Stomach (tissue), 9 donors: ENCODE measurements around the gene SOCS3. TPM values are rescaled to one million over a fixed set of nuclear protein-coding genes. Genes with fewer than 3 reads are reported as not detected.
A peak's percentile ranks its signal among the peaks of the same experiment; 100 is the strongest.

Experiments
- DNase-seq, 2 donors: peaks; one replicate each; pipeline versions ENCODE4 v3.0.0 to v3.0.0-alpha.2; 2013 to 2019
- H3K27ac ChIP-seq, 5 donors: fragments of 200-600 bp in 4 of 5; sonication (generic) in 4 of 5; one replicate each; pipeline ENCODE4 v1.5.1; 2013 to 2019; ENCODE audit warnings: mild to moderate bottlenecking in 1 of 5, moderate library complexity in 1 of 5
- H3K27me3 ChIP-seq, 3 donors: fragments of 200-600 bp; sonication (generic); one replicate each; pipeline ENCODE4 v1.5.1; 2017 to 2019; ENCODE audit warnings: mixed run types in 1 of 3
- H3K36me3 ChIP-seq, 4 donors: fragments of 200-600 bp; sonication (generic); 1 replicate in 3 of 4; 2 replicates in 1 of 4; pipeline ENCODE4 v1.5.1; 2016 to 2019
- H3K4me1 ChIP-seq, 4 donors: fragments of 200-600 bp; sonication (generic); one replicate each; pipeline ENCODE4 v1.5.1; 2016 to 2019
- H3K4me3 ChIP-seq, 4 donors: fragments of 200-600 bp; sonication (generic) in 3 of 4; one replicate each; pipeline ENCODE4 v1.5.1; 2016 to 2019; ENCODE audit warnings: mild to moderate bottlenecking in 1 of 4
- H3K9me3 ChIP-seq, 4 donors: fragments of 200-600 bp; sonication (generic); one replicate each; pipeline ENCODE4 v1.5.1; 2016 to 2019
- EP300 ChIP-seq: sonication (generic); formaldehyde crosslinking; IDR thresholded peaks from one replicate; pipeline ENCODE4 v1.6.1; 2017; ENCODE audit warnings: antibody characterized with exemption
- POLR2A ChIP-seq, 4 donors: fragments of 450-650 bp; IDR thresholded peaks; one replicate each; pipeline ENCODE4 v1.6.1; 2016; ENCODE audit warnings: antibody characterized with exemption in 4 of 4, control low read depth in 2 of 4, mild to moderate bottlenecking in 1 of 4, moderate library complexity in 1 of 4
- POLR2AphosphoS5 ChIP-seq, 3 donors: sonication (generic); formaldehyde crosslinking; IDR thresholded peaks; one replicate each; pipeline ENCODE4 v1.6.1; 2016; ENCODE audit warnings: antibody characterized with exemption in 3 of 3
- WGBS, 5 donors: extraction: QIAGEN DNeasy Blood & Tissue Kit in 3 of 5; methylation state at CpG; one replicate each; pipeline versions ENCODE4 v1.1.5 to v1.1.7; 2013 to 2018; 5-methylcytosine and 5-hydroxymethylcytosine counted together
- intact Hi-C: fragments of 100-400 bp; cut with DNase I; formaldehyde crosslinking; loops from one replicate; pipeline ENCODE4 v1.15.1; 2023; ENCODE audit warnings: low total_unique reads
- polyA plus RNA-seq, 3 donors: library from polyadenylated mRNA; stranded (reverse); fragments of 200-250 nt; gene quantifications; one replicate each; pipeline ENCODE4 v1.2.3, GENCODE V29; 2013
- total RNA-seq, 5 donors: library from RNA; depleted of rRNA; stranded (reverse); fragments of >200 nt; gene quantifications; one replicate each; pipeline versions ENCODE4 v1.1.0 to v1.2.3, GENCODE V29; 2014 to 2016
- TF ChIP-seq, protein P1 (sequence below), 7 experiments: fragments of 450-650 bp in 4 of 7; fragments of 200-600 bp in 3 of 7; sonication (generic) in 3 of 7; IDR thresholded peaks; one replicate each; pipeline ENCODE4 v1.5.1; 2016 to 2019; ENCODE audit warnings: antibody characterized with exemption in 7 of 7, control low read depth in 2 of 7, mild to moderate bottlenecking in 1 of 7
- donor health status: healthy with polysubstance abuse.
- donor health status: Bipolar disorder and iron deficiency.
- donor health status: healthy.

The SOCS3 gene
- total and polyA plus RNA-seq, 8 donors: 18.7 to 62.9 (median 50.1) TPM

- peaks cover 5 to 42% (median 29%) of the 10 kb centered on the region in 4 donors for H3K36me3 ChIP-seq
- intact Hi-C loops: no loop called here
- H3K9me3 ChIP-seq: no peaks in the 10 kb centered on the region
- no peaks in the 10 kb centered on the region for H3K27me3 ChIP-seq
- 93 to 97% (median 95%) methylated on average over 11 of the region's 11 CpGs for WGBS, 5 donors
- no peak overlapping the region for H3K4me3 ChIP-seq
- peaks cover 30 to 78% (median 51%) of the 10 kb centered on the region in 4 donors for H3K4me1 ChIP-seq
- peak overlapping the region in 4 of 5 donors; percentile 13 to 95 (median 56) for H3K27ac ChIP-seq
- TF ChIP-seq, protein P1, sequence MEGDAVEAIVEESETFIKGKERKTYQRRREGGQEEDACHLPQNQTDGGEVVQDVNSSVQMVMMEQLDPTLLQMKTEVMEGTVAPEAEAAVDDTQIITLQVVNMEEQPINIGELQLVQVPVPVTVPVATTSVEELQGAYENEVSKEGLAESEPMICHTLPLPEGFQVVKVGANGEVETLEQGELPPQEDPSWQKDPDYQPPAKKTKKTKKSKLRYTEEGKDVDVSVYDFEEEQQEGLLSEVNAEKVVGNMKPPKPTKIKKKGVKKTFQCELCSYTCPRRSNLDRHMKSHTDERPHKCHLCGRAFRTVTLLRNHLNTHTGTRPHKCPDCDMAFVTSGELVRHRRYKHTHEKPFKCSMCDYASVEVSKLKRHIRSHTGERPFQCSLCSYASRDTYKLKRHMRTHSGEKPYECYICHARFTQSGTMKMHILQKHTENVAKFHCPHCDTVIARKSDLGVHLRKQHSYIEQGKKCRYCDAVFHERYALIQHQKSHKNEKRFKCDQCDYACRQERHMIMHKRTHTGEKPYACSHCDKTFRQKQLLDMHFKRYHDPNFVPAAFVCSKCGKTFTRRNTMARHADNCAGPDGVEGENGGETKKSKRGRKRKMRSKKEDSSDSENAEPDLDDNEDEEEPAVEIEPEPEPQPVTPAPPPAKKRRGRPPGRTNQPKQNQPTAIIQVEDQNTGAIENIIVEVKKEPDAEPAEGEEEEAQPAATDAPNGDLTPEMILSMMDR (IDR thresholded peaks at IDR 0.05): no peak
- no peak for TF ChIP-seq EP300
- no peak for TF ChIP-seq POLR2A (IDR thresholded peaks at IDR 0.05)
- TF ChIP-seq POLR2AphosphoS5 (IDR thresholded peaks at IDR 0.05): no peak
- DNase-seq: no peak
Measured at GRCh38 chr17:78391051-78391431, 31.2 kb upstream of the SOCS3 start.

DNA sequence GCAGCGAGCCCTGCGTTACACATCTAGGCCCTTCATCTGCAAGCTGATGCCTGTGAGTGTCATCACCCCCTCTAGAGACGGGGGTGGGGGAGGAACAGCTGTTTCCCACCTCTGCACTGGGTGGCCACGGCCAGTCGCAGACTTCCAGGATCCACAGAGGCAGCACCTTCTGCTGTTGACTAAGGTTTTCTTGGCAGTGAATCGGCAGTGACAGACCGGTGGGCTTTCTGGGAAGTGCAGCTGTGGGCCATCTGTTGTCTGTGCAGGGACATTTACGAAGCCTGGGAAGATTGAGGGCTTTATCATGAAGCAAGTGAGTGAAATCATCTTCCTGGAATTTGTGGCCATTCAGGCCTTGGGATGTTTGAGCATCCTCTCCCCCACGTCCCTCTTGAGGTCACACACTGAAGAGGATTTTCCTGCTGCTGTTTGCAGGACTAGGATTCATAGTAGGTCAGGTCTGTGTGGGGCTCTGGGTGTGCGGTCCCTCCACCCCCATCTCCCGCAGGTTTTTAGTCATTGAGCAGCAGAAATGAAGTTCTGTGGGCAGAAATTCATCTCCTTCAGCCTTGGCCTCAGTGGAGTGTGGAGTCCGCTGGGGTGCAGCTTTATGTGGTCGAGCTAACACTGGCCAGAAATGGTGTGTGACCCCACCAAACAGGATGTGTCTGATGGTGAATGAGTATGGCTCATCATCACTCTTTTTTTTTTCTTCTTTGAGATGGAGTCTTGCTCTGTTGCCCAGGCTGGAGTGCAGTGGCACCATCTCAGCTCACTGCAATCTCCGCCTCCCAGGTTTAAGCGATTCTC lies 30.6 kb upstream of the SOCS3 start:
- TF ChIP-seq, protein P1 (IDR thresholded peaks at IDR 0.05): no peak
- no peak for TF ChIP-seq POLR2A (IDR thresholded peaks at IDR 0.05)
- TF ChIP-seq POLR2AphosphoS5 (IDR thresholded peaks at IDR 0.05): peak in 1 of 3 donors; percentile 69
- no peak for TF ChIP-seq EP300
- intact Hi-C loops: no loop called here
- Histone ChIP-seq H3K27me3 (no peaks in the 10 kb centered on the region), H3K36me3 (peaks cover 5 to 36% (median 26%) of the 10 kb centered on the region in 4 donors), H3K9me3 (no peaks in the 10 kb centered on the region), H3K4me1 (peaks cover 36 to 83% (median 54%) of the 10 kb centered on the region in 4 donors), H3K4me3 (no peak overlapping the region), H3K27ac (peak overlapping the region in 3 of 5 donors; percentile 42 to 95 (median 94))
- peak in 1 of 2 donors; percentile 67 for DNase-seq
- WGBS, 5 donors: 65 to 77% (median 73%) methylated on average over 11 to 15 of the region's 15 CpGs

DNA sequence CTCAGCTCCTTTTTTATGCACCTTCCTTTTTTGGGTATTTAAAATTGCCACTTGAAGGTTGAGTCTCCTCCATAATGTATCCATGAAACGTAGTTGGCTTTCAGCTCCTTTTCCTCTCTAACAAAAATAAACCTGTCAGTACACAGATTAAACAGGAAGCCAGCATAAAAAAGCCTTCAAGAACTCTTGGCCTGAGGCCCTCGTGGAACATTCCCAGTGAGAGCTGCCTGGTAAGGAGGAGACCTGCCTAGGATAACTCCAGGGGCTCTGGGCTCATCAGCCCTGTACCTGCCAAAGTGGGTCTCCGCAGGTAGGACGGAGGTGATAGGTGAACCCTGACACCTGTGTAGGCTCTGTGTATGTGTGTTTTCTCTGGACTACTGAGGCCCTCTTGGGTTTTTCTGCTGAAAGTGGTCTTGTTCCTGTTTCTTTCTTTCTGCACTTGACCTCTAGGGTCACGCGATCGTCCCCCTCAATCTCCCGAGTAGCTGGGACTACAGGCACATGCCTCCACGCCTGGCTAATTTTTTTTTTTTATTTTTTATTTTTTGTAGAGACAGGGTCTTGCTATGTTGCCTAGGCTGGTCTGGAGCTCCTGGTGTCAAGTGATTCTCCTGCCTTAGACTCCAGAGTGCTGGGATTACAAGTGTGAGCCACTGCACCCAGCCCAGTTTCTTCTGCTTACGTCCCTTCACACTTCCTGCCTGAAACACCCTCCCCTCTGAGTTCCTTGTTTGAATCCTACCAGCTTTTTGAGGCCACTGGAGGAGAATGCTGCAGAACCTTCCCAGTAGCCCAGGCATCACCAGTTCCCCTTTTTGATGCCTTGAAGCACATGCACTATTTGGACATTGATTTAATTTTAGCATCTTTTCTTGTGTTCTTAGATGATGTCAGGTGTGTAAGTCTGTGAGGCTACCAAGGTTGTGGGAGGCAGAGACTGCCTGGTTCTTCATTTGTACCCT lies 28.4 kb upstream of the SOCS3 start:
- H3K27ac ChIP-seq: peak overlapping the region; percentile 37 to 95 (median 82)
- 49 to 58% (median 52%) methylated on average over 10 of the region's 10 CpGs for WGBS, 5 donors
- H3K27me3 ChIP-seq: no peaks in the 10 kb centered on the region
- H3K4me3 ChIP-seq: no peak overlapping the region
- intact Hi-C loops: no loop called here
- peaks cover 1 to 19% (median 9%) of the 10 kb centered on the region in 4 donors for H3K36me3 ChIP-seq
- no peak for DNase-seq
- H3K4me1 ChIP-seq: peaks cover 53 to 97% (median 67%) of the 10 kb centered on the region in 4 donors
- H3K9me3 ChIP-seq: no peaks in the 10 kb centered on the region
- TF ChIP-seq, protein P1 (IDR thresholded peaks at IDR 0.05): no peak
- TF ChIP-seq POLR2AphosphoS5 (IDR thresholded peaks at IDR 0.05) (no peak), EP300 (no peak), POLR2A (IDR thresholded peaks at IDR 0.05) (no peak)
